Ovary (tissue), 3 donors: Measurements from ENCODE around the gene FOXN1.

Source experiments
- EP300 ChIP-seq: sonication (generic); formaldehyde crosslinking; IDR thresholded peaks from one replicate; pipeline ENCODE4 v1.6.1; 2017; ENCODE audit warnings: antibody characterized with exemption
- TF ChIP-seq, protein P1 (sequence below), 3 donors: fragments of 450-650 bp in 2 of 3; fragments of 200-600 bp in 1 of 3; IDR thresholded peaks; one replicate each; pipeline versions ENCODE4 v1.5.1 to v1.8.0; 2016 to 2022; ENCODE audit warnings: antibody characterized with exemption in 3 of 3, mild to moderate bottlenecking in 1 of 3
- donor health status: DM: no; HTN: no; CAD: no.

- TF ChIP-seq, protein P1, sequence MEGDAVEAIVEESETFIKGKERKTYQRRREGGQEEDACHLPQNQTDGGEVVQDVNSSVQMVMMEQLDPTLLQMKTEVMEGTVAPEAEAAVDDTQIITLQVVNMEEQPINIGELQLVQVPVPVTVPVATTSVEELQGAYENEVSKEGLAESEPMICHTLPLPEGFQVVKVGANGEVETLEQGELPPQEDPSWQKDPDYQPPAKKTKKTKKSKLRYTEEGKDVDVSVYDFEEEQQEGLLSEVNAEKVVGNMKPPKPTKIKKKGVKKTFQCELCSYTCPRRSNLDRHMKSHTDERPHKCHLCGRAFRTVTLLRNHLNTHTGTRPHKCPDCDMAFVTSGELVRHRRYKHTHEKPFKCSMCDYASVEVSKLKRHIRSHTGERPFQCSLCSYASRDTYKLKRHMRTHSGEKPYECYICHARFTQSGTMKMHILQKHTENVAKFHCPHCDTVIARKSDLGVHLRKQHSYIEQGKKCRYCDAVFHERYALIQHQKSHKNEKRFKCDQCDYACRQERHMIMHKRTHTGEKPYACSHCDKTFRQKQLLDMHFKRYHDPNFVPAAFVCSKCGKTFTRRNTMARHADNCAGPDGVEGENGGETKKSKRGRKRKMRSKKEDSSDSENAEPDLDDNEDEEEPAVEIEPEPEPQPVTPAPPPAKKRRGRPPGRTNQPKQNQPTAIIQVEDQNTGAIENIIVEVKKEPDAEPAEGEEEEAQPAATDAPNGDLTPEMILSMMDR (IDR thresholded peaks at IDR 0.05) = no peak
- no peak for TF ChIP-seq EP300
Observed at GRCh38 chr17:28492352-28493310, 13.5 kb upstream of the FOXN1 start.
